Right lobe of liver (tissue), 4 donors: ENCODE measurements around the gene TSR3.

Experiments
- CTCF ChIP-seq, 4 donors: fragments of 200-600 bp in 3 of 4; fragments of 450-650 bp in 1 of 4; IDR thresholded peaks; one replicate each; pipeline versions ENCODE4 v1.5.1 to v1.8.0; 2016 to 2022; ENCODE audit warnings: antibody characterized with exemption in 4 of 4, mild to moderate bottlenecking in 2 of 4
- POLR2A ChIP-seq: fragments of 450-650 bp; IDR thresholded peaks from one replicate; pipeline ENCODE4 v1.6.1; 2017; ENCODE audit warnings: antibody characterized with exemption, mild to moderate bottlenecking
- donor health status: DM: no; HTN: no; CAD: no.
- donor health status: DM: no; HTN: no; CAD: no.
- donor health status: DM: no; HTN: yes; CAD: no.

DNA sequence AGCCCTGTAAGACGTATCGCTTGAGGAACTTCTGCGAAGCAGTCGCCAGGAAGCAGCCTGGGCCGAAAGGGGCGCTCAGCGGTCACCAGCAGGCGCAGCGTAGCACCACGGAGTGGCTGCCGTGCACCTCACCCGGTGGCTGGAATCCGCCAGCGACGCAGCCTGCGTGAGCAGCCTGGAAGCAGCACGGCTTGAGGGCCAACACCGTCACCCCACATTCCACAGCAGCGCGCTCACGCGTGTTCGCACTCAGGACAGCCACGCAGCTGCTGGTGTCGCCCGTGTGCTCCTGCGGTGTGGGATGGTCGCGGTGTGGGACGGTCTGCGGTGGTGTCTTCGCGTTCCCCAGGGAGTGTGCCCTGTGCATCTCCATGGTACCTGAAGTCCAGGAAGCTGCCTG, 32.6 kb downstream of the TSR3 start:
- TF ChIP-seq CTCF (IDR thresholded peaks at IDR 0.05), result no peak
- no peak for TF ChIP-seq POLR2A
